WERI-Rb-1 (cell line): Measurements from ENCODE around the gene PHF14.

ENCODE experiments used
- DNase-seq: peaks from one replicate; pipeline ENCODE4 v3.0.0-alpha.2; 2020
- H3K27ac ChIP-seq: fragments of 250-450 bp; sonication (Bioruptor Pico); 2 replicates; pipeline ENCODE4 v1.5.1; 2020; ENCODE audit warnings: mild to moderate bottlenecking, moderate library complexity
- H3K27me3 ChIP-seq: fragments of 250-450 bp; sonication (Bioruptor Pico); 2 replicates; pipeline ENCODE4 v1.5.1; 2021; ENCODE audit warnings: mild to moderate bottlenecking, low read depth, moderate library complexity; ENCODE audit not compliant: insufficient read depth, severe bottlenecking
- H3K36me3 ChIP-seq: fragments of 250-450 bp; sonication (Bioruptor Pico); 2 replicates; pipeline ENCODE4 v1.5.1; 2020; ENCODE audit warnings: mild to moderate bottlenecking, moderate library complexity
- H3K4me3 ChIP-seq: 2 replicates; pipeline ENCODE4 v1.5.1; 2011; ENCODE audit warnings: low read depth, mild to moderate bottlenecking, control low read depth, low read length
- H3K9me3 ChIP-seq: fragments of 250-450 bp; sonication (Bioruptor Pico); 2 replicates; pipeline ENCODE4 v1.5.1; 2021; ENCODE audit warnings: mild to moderate bottlenecking, moderate library complexity; ENCODE audit not compliant: severe bottlenecking
- TF ChIP-seq, protein P1 (sequence below): IDR thresholded peaks from 2 replicates; pipeline ENCODE4 v1.5.1; 2011; ENCODE audit warnings: low read depth, mild to moderate bottlenecking, control low read depth, inconsistent platforms, low read length

The PHF14 gene

DNA sequence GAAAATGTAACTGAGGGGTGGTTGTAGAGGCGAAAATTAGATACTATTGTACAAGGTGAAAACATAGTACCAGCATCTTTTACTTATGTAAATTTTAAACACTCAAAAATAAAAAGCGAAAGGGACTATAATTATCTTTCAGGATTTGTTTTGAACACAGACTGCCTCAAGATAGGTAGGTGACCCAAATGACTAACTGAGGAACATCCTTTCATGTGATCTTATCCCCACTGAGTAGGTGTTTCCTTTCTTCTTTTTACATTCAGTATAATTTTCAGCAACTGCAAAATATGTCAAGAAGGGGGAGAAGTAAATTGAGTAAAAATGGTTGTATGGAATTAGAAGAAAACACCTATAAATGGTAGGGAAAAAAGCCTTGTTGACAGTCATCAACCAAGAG is 236.7 kb downstream of the PHF14 start:
- Histone ChIP-seq H3K9me3 (no peaks in the 10 kb centered on the region), H3K27me3 (no peaks in the 10 kb centered on the region), H3K36me3 (no peaks in the 10 kb centered on the region), H3K4me3 (no peak overlapping the region), H3K27ac (no peak overlapping the region)
- TF ChIP-seq, protein P1, sequence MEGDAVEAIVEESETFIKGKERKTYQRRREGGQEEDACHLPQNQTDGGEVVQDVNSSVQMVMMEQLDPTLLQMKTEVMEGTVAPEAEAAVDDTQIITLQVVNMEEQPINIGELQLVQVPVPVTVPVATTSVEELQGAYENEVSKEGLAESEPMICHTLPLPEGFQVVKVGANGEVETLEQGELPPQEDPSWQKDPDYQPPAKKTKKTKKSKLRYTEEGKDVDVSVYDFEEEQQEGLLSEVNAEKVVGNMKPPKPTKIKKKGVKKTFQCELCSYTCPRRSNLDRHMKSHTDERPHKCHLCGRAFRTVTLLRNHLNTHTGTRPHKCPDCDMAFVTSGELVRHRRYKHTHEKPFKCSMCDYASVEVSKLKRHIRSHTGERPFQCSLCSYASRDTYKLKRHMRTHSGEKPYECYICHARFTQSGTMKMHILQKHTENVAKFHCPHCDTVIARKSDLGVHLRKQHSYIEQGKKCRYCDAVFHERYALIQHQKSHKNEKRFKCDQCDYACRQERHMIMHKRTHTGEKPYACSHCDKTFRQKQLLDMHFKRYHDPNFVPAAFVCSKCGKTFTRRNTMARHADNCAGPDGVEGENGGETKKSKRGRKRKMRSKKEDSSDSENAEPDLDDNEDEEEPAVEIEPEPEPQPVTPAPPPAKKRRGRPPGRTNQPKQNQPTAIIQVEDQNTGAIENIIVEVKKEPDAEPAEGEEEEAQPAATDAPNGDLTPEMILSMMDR: no peak
- no peak for DNase-seq

DNA sequence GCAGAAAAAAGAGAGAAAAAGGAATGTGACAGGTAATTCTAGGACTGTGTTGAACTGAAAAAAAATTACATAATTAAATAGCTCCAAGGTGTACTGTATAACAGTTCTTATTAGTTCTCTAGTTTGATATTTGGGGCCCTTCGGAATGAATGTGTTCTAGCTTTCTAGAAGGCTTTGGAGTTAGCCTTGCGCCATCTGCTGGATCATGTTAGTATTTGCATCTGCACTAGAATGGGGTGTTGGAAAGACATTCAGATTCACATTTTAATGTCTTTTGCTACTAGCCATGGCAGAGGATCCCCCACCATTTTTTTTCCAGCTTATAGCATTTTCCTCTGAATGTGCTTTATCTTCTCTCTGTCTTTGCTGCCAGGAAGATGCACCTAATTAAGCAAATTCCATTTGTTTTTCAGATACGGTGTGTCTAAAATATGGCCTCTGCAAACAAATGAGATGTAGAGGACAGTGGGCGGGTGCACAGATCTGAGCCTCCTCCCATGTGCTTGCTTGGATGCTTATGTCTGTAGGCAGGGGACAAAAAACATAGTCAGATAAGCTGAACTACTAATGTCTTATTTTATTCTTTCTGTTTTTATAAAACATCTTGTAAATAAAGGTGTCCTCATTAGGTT is 238.5 kb downstream of the PHF14 start:
- Histone ChIP-seq H3K4me3 (no peak overlapping the region), H3K9me3 (no peaks in the 10 kb centered on the region), H3K27me3 (no peaks in the 10 kb centered on the region), H3K36me3 (no peaks in the 10 kb centered on the region), H3K27ac (no peak overlapping the region)
- DNase-seq: peak; percentile 59
- TF ChIP-seq, protein P1: peak; percentile 73

DNA sequence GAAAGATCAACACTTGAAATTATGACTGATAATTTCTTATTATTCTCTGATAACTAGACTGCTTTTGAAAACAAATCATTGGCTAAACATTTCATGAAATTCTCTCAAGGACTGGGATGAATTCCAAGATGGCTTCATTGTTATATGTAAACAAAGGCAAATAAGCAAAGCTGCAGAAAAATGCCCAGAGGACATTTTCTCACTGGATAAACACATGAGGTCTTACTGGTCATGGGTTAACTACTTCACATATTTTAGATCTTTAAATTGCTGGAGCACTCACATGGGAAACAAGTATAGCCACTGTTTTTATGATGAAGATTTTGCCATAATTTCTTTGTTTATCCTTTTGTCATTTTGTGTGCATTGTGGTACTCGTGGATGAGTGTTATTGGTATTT is 239.1 kb downstream of the PHF14 start:
- Histone ChIP-seq H3K9me3 (no peaks in the 10 kb centered on the region), H3K36me3 (no peaks in the 10 kb centered on the region), H3K4me3 (no peak overlapping the region), H3K27me3 (no peaks in the 10 kb centered on the region), H3K27ac (no peak overlapping the region)
- TF ChIP-seq, protein P1: no peak
- no peak for DNase-seq

DNA sequence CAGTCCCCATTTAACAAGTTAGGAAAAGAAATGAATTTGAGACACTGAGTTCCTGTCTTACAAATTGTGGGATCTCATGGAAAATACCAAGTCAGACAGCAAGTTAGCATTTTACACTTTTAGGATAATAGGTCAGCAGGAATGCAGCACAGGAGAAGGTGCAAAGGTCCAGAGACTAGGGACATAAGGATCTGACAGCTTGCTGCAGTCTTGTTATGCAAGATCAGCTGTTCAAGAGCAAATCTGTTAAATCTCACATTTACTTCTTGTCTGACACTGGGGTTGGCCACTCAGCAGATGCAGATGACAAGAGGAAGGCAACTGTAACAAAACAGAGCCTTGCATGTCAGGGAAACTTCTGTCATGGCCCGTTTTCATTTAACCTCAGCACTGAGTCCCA is 239.6 kb downstream of the PHF14 start:
- no peak overlapping the region for H3K27ac ChIP-seq
- H3K27me3 ChIP-seq: no peaks in the 10 kb centered on the region
- H3K36me3 ChIP-seq: no peaks in the 10 kb centered on the region
- no peak overlapping the region for H3K4me3 ChIP-seq
- TF ChIP-seq, protein P1: no peak
- DNase-seq: no peak
- no peaks in the 10 kb centered on the region for H3K9me3 ChIP-seq

DNA sequence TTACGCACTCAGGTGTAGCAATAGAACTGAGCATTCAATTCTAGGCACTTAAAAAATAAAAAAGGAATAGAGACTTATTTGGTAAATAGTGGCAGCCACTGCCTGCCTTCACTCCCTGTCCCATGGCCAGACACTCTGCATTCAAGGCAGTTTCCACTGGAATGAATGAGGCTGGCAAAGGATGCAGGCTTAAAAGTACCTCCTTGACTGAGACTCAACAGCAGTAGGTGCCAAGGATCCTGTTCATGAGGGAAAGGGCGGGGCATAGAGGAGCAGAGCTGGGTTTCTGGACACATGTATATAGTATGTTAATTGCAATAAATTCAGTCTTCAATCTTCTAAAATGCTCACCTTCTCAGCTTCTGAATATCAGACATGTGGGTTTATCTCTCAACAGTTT is 242.6 kb downstream of the PHF14 start:
- Histone ChIP-seq H3K4me3 (no peak overlapping the region), H3K36me3 (no peaks in the 10 kb centered on the region), H3K27me3 (no peaks in the 10 kb centered on the region), H3K9me3 (no peaks in the 10 kb centered on the region), H3K27ac (no peak overlapping the region)
- no peak for DNase-seq
- TF ChIP-seq, protein P1: no peak
